A549 (cell line): ENCODE measurements around the gene ERN2. TPM values are rescaled to one million over a fixed set of nuclear protein-coding genes. Genes with fewer than 3 reads are reported as not detected.

Experiments
- ATAC-seq, 2 experiments: fragments of 200-7000 bp in 1 of 2; fragments of >200 bp in 1 of 2; cut with Nextera tagmentation in 1 of 2; cut with Tn5 transposase in 1 of 2; 3 replicates each; pipeline versions ENCODE4 v1.8.0 to v1.9.1; 2018 to 2020; ENCODE audit warnings: mild to moderate bottlenecking in 1 of 2, moderate library complexity in 1 of 2
- CTCF ChIA-PET: fragments of 300-600 bp; sonication (Branson Sonifier 250); formaldehyde crosslinking; extraction: SDS; loops from one replicate; lab custom pipeline; 2021; ENCODE audit warnings: antibody characterized with exemption, inconsistent platforms; lab: Yijun Ruan, JAX
- POLR2A ChIA-PET: fragments of 350-600 bp; formaldehyde crosslinking; extraction: SDS; loops from one replicate; lab custom pipeline; 2021; ENCODE audit warnings: antibody characterized with exemption, inconsistent platforms; lab: Yijun Ruan, JAX
- DNase-seq, 2 experiments: peaks; one replicate each; pipeline versions ENCODE4 v3.0.0 to v3.0.0-alpha.2; 2011 to 2016; ENCODE audit warnings: low read depth in 1 of 2, low spot score in 1 of 2
- FAIRE-seq: peaks from 2 replicates; lab custom pipeline; 2011; peaks lifted over from hg19 to GRCh38; lab: Jason Lieb, UNC
- H3K27ac ChIP-seq, 2 experiments: fragments of >200 bp; sonication (Bioruptor Twin); formaldehyde crosslinking; 3 replicates each; pipeline ENCODE4 v1.5.1; 2016 to 2017
- H3K4me1 ChIP-seq: fragments of >200 bp; sonication (Bioruptor Twin); formaldehyde crosslinking; 3 replicates; pipeline ENCODE4 v1.6.1; 2016
- H3K4me2 ChIP-seq: fragments of >200 bp; sonication (Bioruptor Twin); formaldehyde crosslinking; 3 replicates; pipeline ENCODE4 v1.6.1; 2016
- H3K4me3 ChIP-seq: fragments of >200 bp; sonication (Bioruptor Twin); formaldehyde crosslinking; 3 replicates; pipeline ENCODE4 v1.5.1; 2016
- H3K9me3 ChIP-seq: fragments of >200 bp; sonication (Bioruptor Twin); formaldehyde crosslinking; 3 replicates; pipeline ENCODE4 v1.6.1; 2016
- CBX8 ChIP-seq: fragments of 200-600 bp; sonication (generic); IDR thresholded peaks from 2 replicates; pipeline ENCODE4 v1.6.1; 2016
- CEBPB ChIP-seq, 2 experiments: fragments of >200 bp in 1 of 2; sonication (Bioruptor Twin) in 1 of 2; formaldehyde crosslinking in 1 of 2; IDR thresholded peaks; 2 replicates each; pipeline ENCODE4 v1.6.1; 2012 to 2016
- CHD4 ChIP-seq: fragments of 200-600 bp; sonication (generic); IDR thresholded peaks from 2 replicates; pipeline ENCODE4 v1.6.1; 2016; ENCODE audit warnings: antibody characterized with exemption, mild to moderate bottlenecking, borderline replicate concordance
- EHMT2 ChIP-seq: fragments of 200-600 bp; sonication (generic); IDR thresholded peaks from 2 replicates; pipeline ENCODE4 v1.6.1; 2016; ENCODE audit warnings: antibody characterized with exemption, low read depth, mild to moderate bottlenecking, moderate library complexity
- FOSL2 ChIP-seq, 2 experiments: fragments of 450-650 bp in 1 of 2; fragments of >200 bp in 1 of 2; sonication (Bioruptor Twin) in 1 of 2; formaldehyde crosslinking; IDR thresholded peaks; 2 replicates each; pipeline versions ENCODE4 v1.5.0 to v1.6.1; 2016 to 2020; ENCODE audit warnings: mild to moderate bottlenecking in 1 of 2, moderate library complexity in 1 of 2
- GATA3 ChIP-seq: IDR thresholded peaks from 2 replicates; pipeline ENCODE4 v1.6.1; 2012; ENCODE audit warnings: borderline replicate concordance
- HEYL ChIP-seq: fragments of 250-450 bp; sonication (Bioruptor Pico); IDR thresholded peaks from 2 replicates; pipeline ENCODE4 v1.8.0; 2021; ENCODE audit warnings: mild to moderate bottlenecking, moderate library complexity
- NFE2L2 ChIP-seq: fragments of 150-350 bp; conservative IDR thresholded peaks from 2 replicates; pipeline ENCODE4 v1.6.1; 2014; ENCODE audit warnings: low read length
- NPAS2 ChIP-seq: fragments of 250-450 bp; sonication (Bioruptor Pico); IDR thresholded peaks from 2 replicates; pipeline ENCODE4 v1.8.0; 2022; ENCODE audit warnings: mild to moderate bottlenecking, moderate library complexity, borderline replicate concordance
- RAD21 ChIP-seq, 2 experiments: fragments of >200 bp in 1 of 2; sonication (Bioruptor Twin) in 1 of 2; formaldehyde crosslinking in 1 of 2; IDR thresholded peaks in 1 of 2; conservative IDR thresholded peaks in 1 of 2; 2 replicates in 1 of 2; 3 replicates in 1 of 2; pipeline ENCODE4 v1.6.1; 2012 to 2018; ENCODE audit warnings: inconsistent platforms in 1 of 2
- RARB ChIP-seq: fragments of 250-450 bp; sonication (Bioruptor Pico); IDR thresholded peaks from 2 replicates; pipeline ENCODE4 v1.8.0; 2021; ENCODE audit warnings: mild to moderate bottlenecking, moderate library complexity
- SREBF2 ChIP-seq: fragments of 450-650 bp; IDR thresholded peaks from 2 replicates; pipeline ENCODE4 v1.6.1; 2014; ENCODE audit warnings: mild to moderate bottlenecking, moderate library complexity
- ZSCAN20 ChIP-seq: fragments of 250-450 bp; sonication (Bioruptor Pico); IDR thresholded peaks from 2 replicates; pipeline ENCODE4 v1.8.0; 2022; ENCODE audit warnings: mild to moderate bottlenecking, moderate library complexity
- WGBS: methylation state at CpG from one replicate; pipeline ENCODE4 v1.1.6; 2017; ENCODE audit errors: missing lambda C conversion rate; 5-methylcytosine and 5-hydroxymethylcytosine counted together
- polyA plus RNA-seq, 4 experiments: library from polyadenylated mRNA; depleted of rRNA in 3 of 4; stranded (reverse); fragments of >200 nt; fragmentation: RNase III in 1 of 4; extraction: RNeasy Plus Mini Kit Qiagen cat#74134 plus additional on column Dnase treatment in 1 of 4; gene quantifications; 2 replicates in 3 of 4; 3 replicates in 1 of 4; pipeline ENCODE4 v1.2.3, GENCODE V29; 2011 to 2017
- TF ChIP-seq, protein P1 (sequence below): fragments of >200 bp; sonication (Bioruptor Twin); formaldehyde crosslinking; IDR thresholded peaks from 2 replicates; pipeline ENCODE4 v1.6.1; 2016
- TF ChIP-seq, protein P2 (sequence below): IDR thresholded peaks from 2 replicates; pipeline ENCODE4 v1.6.1; 2012
- TF ChIP-seq, protein P3 (sequence below): fragments of >200 bp; sonication (Bioruptor Twin); formaldehyde crosslinking; IDR thresholded peaks from 3 replicates; pipeline ENCODE4 v1.5.1; 2016

Gene ERN2
- polyA plus RNA-seq, 2 of the 4 experiments (the other 2 are of a cell fraction): not detected

DNA sequence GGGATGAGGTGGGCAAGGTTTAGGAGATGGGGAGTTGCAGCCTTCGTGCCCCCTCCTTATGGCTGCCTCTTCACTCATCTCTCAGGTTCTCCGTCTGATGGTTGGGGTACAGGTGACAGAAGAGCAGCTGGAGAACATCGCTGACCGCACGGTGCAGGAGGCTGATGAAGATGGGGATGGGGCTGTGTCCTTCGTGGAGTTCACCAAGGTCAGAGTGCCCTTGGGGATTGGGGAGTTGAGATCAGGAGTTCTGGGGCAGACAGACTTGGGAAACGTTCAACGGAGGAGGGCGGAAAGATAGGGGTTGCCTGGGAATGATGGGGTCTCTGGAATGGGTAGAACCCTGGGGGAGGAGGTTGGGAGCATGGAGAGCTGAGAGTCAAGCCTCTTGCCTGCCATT lies 44.1 kb upstream of the ERN2 start:
- ChIA-PET CTCF (interaction anchor here (0.6 kb wide), 1 partner anchor 48 kb away, joined by 3 read pairs; no protein-coding TSS in a partner anchor), POLR2A (no interaction called here)
- WGBS: 39% methylated on average over 9 of the region's 9 CpGs
- H3K4me1 ChIP-seq: peaks cover 3% of the 10 kb centered on the region; the same call in 1 of the 3 replicates
- no peaks in the 10 kb centered on the region for H3K9me3 ChIP-seq
- TF ChIP-seq, protein P1, sequence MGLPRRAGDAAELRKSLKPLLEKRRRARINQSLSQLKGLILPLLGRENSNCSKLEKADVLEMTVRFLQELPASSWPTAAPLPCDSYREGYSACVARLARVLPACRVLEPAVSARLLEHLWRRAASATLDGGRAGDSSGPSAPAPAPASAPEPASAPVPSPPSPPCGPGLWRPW: no peak
- TF ChIP-seq CBX8 (no peak), FOSL2 (IDR thresholded peaks at IDR 0.05) (no peak), FOSL2 (CRISPR knock-in tag; IDR thresholded peaks at IDR 0.05) (no peak), CEBPB (IDR thresholded peaks at IDR 0.05) (no peak)
- TF ChIP-seq, protein P2, sequence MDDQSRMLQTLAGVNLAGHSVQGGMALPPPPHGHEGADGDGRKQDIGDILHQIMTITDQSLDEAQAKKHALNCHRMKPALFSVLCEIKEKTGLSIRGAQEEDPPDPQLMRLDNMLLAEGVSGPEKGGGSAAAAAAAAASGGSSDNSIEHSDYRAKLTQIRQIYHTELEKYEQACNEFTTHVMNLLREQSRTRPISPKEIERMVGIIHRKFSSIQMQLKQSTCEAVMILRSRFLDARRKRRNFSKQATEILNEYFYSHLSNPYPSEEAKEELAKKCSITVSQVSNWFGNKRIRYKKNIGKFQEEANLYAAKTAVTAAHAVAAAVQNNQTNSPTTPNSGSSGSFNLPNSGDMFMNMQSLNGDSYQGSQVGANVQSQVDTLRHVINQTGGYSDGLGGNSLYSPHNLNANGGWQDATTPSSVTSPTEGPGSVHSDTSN: no peak
- H3K4me3 ChIP-seq: no peak overlapping the region
- no peak for DNase-seq
- FAIRE-seq: no peak
- no peak overlapping the region for H3K4me2 ChIP-seq
- no peak overlapping the region for H3K27ac ChIP-seq
- ATAC-seq: no peak

DNA sequence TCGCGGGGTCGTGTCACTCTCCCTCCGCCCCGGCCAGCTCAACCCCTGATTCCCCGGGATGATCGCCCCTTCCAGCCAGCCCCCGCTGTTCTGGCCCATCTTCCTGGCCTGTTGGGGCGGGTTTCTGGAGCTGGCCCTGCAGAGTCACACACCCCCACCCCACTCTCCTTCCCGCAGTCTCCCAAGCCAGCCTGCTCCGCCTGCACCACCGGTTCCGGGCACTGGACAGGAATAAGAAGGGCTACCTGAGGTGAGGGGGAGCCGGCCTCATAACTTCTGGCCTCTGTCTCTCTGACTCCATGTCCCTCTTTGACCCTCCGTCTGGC lies 42.4 kb upstream of the ERN2 start:
- Histone ChIP-seq H3K9me3 (no peaks in the 10 kb centered on the region), H3K4me3 (no peak overlapping the region)
- 59% methylated on average over 13 of the region's 15 CpGs for WGBS
- TF ChIP-seq, protein P3, sequence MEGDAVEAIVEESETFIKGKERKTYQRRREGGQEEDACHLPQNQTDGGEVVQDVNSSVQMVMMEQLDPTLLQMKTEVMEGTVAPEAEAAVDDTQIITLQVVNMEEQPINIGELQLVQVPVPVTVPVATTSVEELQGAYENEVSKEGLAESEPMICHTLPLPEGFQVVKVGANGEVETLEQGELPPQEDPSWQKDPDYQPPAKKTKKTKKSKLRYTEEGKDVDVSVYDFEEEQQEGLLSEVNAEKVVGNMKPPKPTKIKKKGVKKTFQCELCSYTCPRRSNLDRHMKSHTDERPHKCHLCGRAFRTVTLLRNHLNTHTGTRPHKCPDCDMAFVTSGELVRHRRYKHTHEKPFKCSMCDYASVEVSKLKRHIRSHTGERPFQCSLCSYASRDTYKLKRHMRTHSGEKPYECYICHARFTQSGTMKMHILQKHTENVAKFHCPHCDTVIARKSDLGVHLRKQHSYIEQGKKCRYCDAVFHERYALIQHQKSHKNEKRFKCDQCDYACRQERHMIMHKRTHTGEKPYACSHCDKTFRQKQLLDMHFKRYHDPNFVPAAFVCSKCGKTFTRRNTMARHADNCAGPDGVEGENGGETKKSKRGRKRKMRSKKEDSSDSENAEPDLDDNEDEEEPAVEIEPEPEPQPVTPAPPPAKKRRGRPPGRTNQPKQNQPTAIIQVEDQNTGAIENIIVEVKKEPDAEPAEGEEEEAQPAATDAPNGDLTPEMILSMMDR: no peak
- TF ChIP-seq GATA3 (no peak), HEYL (no peak), ZSCAN20 (no peak), RAD21 (conservative IDR thresholded peaks at IDR 0.05 in 1 of 2, IDR thresholded peaks at IDR 0.05 in 1 of 2) (no peak), FOSL2 (IDR thresholded peaks at IDR 0.05) (no peak), FOSL2 (CRISPR knock-in tag; IDR thresholded peaks at IDR 0.05) (no peak), CBX8 (no peak), NFE2L2 (no peak), CHD4 (no peak), NPAS2 (no peak), RARB (no peak), SREBF2 (no peak), EHMT2 (no peak)
- TF ChIP-seq, all 56 proteins: peak for 0
- Histone ChIP-seq H3K27ac (no peak overlapping the region), H3K4me1 (peaks cover 3% of the 10 kb centered on the region; the same call in 1 of the 3 replicates), H3K4me2 (no peak overlapping the region; the same call in 2 of the 3 replicates)
- no peak for FAIRE-seq
- no peak for DNase-seq
- ChIA-PET POLR2A (no interaction called here), CTCF (no interaction called here)
- ATAC-seq: no peak; a peak in 1 of 6 replicates

DNA sequence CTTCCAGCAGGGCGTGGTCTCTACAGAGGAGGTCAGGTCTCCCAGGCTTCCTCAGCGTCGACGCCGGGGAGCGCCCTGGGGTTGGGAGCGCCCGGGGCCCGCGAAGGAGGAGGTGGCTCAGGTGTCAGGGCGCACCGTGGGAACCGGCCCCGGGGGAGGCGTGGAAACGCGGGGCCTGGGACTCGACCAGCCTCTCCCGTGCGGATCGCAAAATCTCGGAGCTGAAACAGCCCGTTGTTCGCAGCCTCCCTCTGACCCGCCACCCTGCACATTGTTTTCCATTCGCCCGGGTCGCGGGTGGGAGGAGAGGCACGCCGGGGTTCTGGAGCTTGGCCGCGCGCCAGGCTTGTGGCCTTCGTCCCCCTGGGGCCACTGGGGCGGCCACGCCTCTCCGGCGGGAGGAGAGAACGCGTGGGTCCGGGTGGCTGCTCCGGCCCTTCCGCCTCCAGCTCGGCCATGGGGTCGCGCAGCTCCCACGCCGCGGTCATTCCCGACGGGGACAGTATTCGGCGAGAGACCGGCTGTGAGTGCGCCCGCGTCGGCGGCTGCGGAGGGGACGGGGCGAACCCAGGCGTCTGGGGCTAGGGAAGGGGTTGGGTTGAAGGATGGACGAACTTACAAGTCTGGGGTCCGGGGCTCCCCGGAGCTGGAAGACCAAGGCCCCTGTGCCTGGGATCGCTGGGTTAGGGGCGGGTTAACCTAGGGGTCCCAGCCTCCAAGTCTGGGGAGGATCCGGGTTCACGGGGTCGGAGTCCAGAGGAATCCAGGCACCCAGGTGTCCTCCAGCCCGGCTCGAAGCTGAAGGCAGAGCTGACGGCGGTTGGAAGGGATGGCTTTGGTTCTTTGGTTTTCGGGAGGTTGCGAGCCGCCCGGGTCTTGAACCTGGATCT lies 41.8 kb upstream of the ERN2 start, which contains the start of gene CHP2:
Gene CHP2, plus strand, starts transcription at position 433 of the 890 bp plus-strand sequence. Its CDS starts 24 bp downstream, at position 457.
- 40% methylated on average over 9 of the region's 80 CpGs for WGBS
- Histone ChIP-seq H3K4me2 (peak within 1 kb of the TSS; percentile 75), H3K9me3 (no peaks in the 10 kb centered on the region), H3K27ac (peak within 1 kb of the TSS in 1 of 2 experiments; percentile 36; a peak in 2 of 6 replicates), H3K4me3 (peak within 1 kb of the TSS; percentile 33), H3K4me1 (peaks cover 3% of the 10 kb centered on the region; the same call in 1 of the 3 replicates)
- ATAC-seq (peak; percentile 30 to 65; a peak in 4 of 6 replicates), FAIRE-seq (no peak), DNase-seq (no peak)
- POLR2A ChIA-PET: no interaction called here
- no peak for TF ChIP-seq SREBF2
- CTCF ChIA-PET: no interaction called here
